ENCODE results near the gene CTXND1. TPM values are rescaled to one million over a fixed set of nuclear protein-coding genes. Genes with fewer than 3 reads are reported as not detected.
A peak's percentile ranks its signal among the peaks of the same experiment; 100 is the strongest.

The CTXND1 gene
- total and polyA plus RNA-seq, 3 experiments from 2014 or later, result not detected

GRCh38 chr15:80167936-80168335, 84.1 kb downstream of the CTXND1 start:
- no peaks in the 10 kb centered on the region for H3K27me3 ChIP-seq (ENCODE audit: insufficient read depth, low read length, poor library complexity, severe bottlenecking)
- no peaks in the 10 kb centered on the region for H3K9me3 Mint-ChIP-seq
- peaks cover 0 to under 1% of the 10 kb centered on the region in 2 donors for H3K27me3 Mint-ChIP-seq
- H3K4me1 Mint-ChIP-seq, result no peaks in the 10 kb centered on the region
- no peak overlapping the region for H3K4me3 ChIP-seq (ENCODE audit: low read length)
- no peaks in the 10 kb centered on the region for H3K4me1 ChIP-seq (ENCODE audit: insufficient read depth, low read length)
- CTCF ChIA-PET, result interaction anchor here (1.3 kb wide), 1 partner anchor 786 kb away, joined by 3 read pairs; no protein-coding TSS in a partner anchor
- POLR2A ChIA-PET, result interaction anchor here (0.8 kb wide), 1 partner anchor 133 kb away, joined by 3 read pairs; no protein-coding TSS in a partner anchor
- peak overlapping the region in 1 of 8 donors; percentile 57 for H3K27ac Mint-ChIP-seq
- DNase-seq, result no peak
- no peak overlapping the region for H3K27ac ChIP-seq (ENCODE audit: low read depth, low read length)
- H3K4me3 Mint-ChIP-seq, result no peak overlapping the region
- H3K36me3 Mint-ChIP-seq, result peaks cover 5 to 10% (median 7%) of the 10 kb centered on the region in 3 donors
- no peaks in the 10 kb centered on the region for H3K36me3 ChIP-seq (ENCODE audit: insufficient read depth, low read length)
- no peaks in the 10 kb centered on the region for H3K9me3 ChIP-seq (ENCODE audit: low read length)

GRCh38 chr15:80163897-80164296, 88.1 kb downstream of the CTXND1 start:
- Mint-ChIP-seq H3K4me1 (peaks cover 2 to 19% (median 19%) of the 10 kb centered on the region in 3 donors), H3K9me3 (no peaks in the 10 kb centered on the region), H3K36me3 (peaks cover 8 to 19% (median 12%) of the 10 kb centered on the region in 3 donors), H3K27ac (no peak overlapping the region), H3K4me3 (no peak overlapping the region), H3K27me3 (peaks cover 0 to 1% of the 10 kb centered on the region in 2 donors)
- Histone ChIP-seq H3K4me1 (ENCODE audit: insufficient read depth, low read length) (peaks cover 12% of the 10 kb centered on the region), H3K4me3 (ENCODE audit: low read length) (no peak overlapping the region), H3K36me3 (ENCODE audit: insufficient read depth, low read length) (no peaks in the 10 kb centered on the region), H3K27ac (ENCODE audit: low read depth, low read length) (no peak overlapping the region), H3K27me3 (ENCODE audit: insufficient read depth, low read length, poor library complexity, severe bottlenecking) (no peaks in the 10 kb centered on the region), H3K9me3 (ENCODE audit: low read length) (no peaks in the 10 kb centered on the region)
- POLR2A ChIA-PET, result no interaction called here
- CTCF ChIA-PET, result no interaction called here
- DNase-seq, result no peak

- no peaks in the 10 kb centered on the region for H3K27me3 ChIP-seq (ENCODE audit: insufficient read depth, low read length, poor library complexity, severe bottlenecking)
- no peak overlapping the region for H3K4me3 ChIP-seq (ENCODE audit: low read length)
- H3K27ac Mint-ChIP-seq, result no peak overlapping the region
- no peak overlapping the region for H3K27ac ChIP-seq (ENCODE audit: low read depth, low read length)
- ChIA-PET POLR2A (no interaction called here), CTCF (interaction anchor here (1.5 kb wide), 1 partner anchor 9 kb away, joined by 3 read pairs; no protein-coding TSS in a partner anchor)
- H3K9me3 ChIP-seq (ENCODE audit: low read length), result no peaks in the 10 kb centered on the region
- H3K27me3 Mint-ChIP-seq, result peaks cover 0 to 1% of the 10 kb centered on the region in 2 donors
- peaks cover 12% of the 10 kb centered on the region for H3K4me1 ChIP-seq (ENCODE audit: insufficient read depth, low read length)
- H3K4me3 Mint-ChIP-seq, result no peak overlapping the region
- H3K36me3 Mint-ChIP-seq, result peaks cover 4 to 19% (median 12%) of the 10 kb centered on the region in 3 donors
- H3K36me3 ChIP-seq (ENCODE audit: insufficient read depth, low read length), result no peaks in the 10 kb centered on the region
- H3K9me3 Mint-ChIP-seq, result no peaks in the 10 kb centered on the region
- DNase-seq, result no peak
- H3K4me1 Mint-ChIP-seq, result peaks cover 2 to 19% (median 19%) of the 10 kb centered on the region in 3 donors
These were observed 88.8 kb downstream of the CTXND1 start for GRCh38 chr15:80163217-80163616.

GRCh38 chr15:80162059-80162554, 89.9 kb downstream of the CTXND1 start:
- Histone ChIP-seq H3K9me3 (ENCODE audit: low read length) (no peaks in the 10 kb centered on the region), H3K4me3 (ENCODE audit: low read length) (no peak overlapping the region), H3K36me3 (ENCODE audit: insufficient read depth, low read length) (no peaks in the 10 kb centered on the region), H3K27me3 (ENCODE audit: insufficient read depth, low read length, poor library complexity, severe bottlenecking) (no peaks in the 10 kb centered on the region), H3K27ac (ENCODE audit: low read depth, low read length) (no peak overlapping the region), H3K4me1 (ENCODE audit: insufficient read depth, low read length) (peaks cover 12% of the 10 kb centered on the region)
- H3K4me3 Mint-ChIP-seq, result no peak overlapping the region
- no peak for DNase-seq
- ChIA-PET POLR2A (no interaction called here), CTCF (interaction anchor here (1.5 kb wide), 1 partner anchor 10 kb away, joined by 3 read pairs; no protein-coding TSS in a partner anchor)
- H3K27ac Mint-ChIP-seq, result no peak overlapping the region
- peaks cover 0 to 1% of the 10 kb centered on the region in 2 donors for H3K27me3 Mint-ChIP-seq
- peaks cover 4 to 19% (median 12%) of the 10 kb centered on the region in 3 donors for H3K36me3 Mint-ChIP-seq
- peaks cover 2 to 19% (median 19%) of the 10 kb centered on the region in 3 donors for H3K4me1 Mint-ChIP-seq
- no peaks in the 10 kb centered on the region for H3K9me3 Mint-ChIP-seq

- CTCF ChIA-PET, result interaction anchor here (0.9 to 2.5 kb wide), 3 partner anchors 11 to 307 kb away, joined by 3 to 11 read pairs (median 3); no protein-coding TSS in a partner anchor
These were observed 90.5 kb downstream of the CTXND1 start for GRCh38 chr15:80161468-80162016.

GRCh38 chr15:80160570-80161156, 91.3 kb downstream of the CTXND1 start:
- H3K36me3 ChIP-seq (ENCODE audit: insufficient read depth, low read length), result no peaks in the 10 kb centered on the region
- Mint-ChIP-seq H3K36me3 (peaks cover 4 to 19% (median 12%) of the 10 kb centered on the region in 3 donors), H3K4me1 (peaks cover 2 to 19% (median 19%) of the 10 kb centered on the region in 3 donors), H3K27ac (peak overlapping the region in 6 of 8 donors; percentile 45 to 93 (median 58)), H3K27me3 (peaks cover 0 to 1% of the 10 kb centered on the region in 2 donors), H3K4me3 (no peak overlapping the region), H3K9me3 (no peaks in the 10 kb centered on the region)
- ChIA-PET POLR2A (interaction anchor here (1.0 to 1.1 kb wide), 2 partner anchors 8 to 102 kb away, joined by 3 to 4 read pairs; partner anchors contain the start of gene FAH), CTCF (interaction anchor here (0.6 to 2.5 kb wide), 3 partner anchors 12 to 307 kb away, joined by 3 to 11 read pairs (median 3); no protein-coding TSS in a partner anchor)
- no peaks in the 10 kb centered on the region for H3K9me3 ChIP-seq (ENCODE audit: low read length)
- peak in 1 of 5 donors; percentile 48 for DNase-seq
- H3K4me3 ChIP-seq (ENCODE audit: low read length), result no peak overlapping the region
- H3K27me3 ChIP-seq (ENCODE audit: insufficient read depth, low read length, poor library complexity, severe bottlenecking), result no peaks in the 10 kb centered on the region
- peaks cover 12% of the 10 kb centered on the region for H3K4me1 ChIP-seq (ENCODE audit: insufficient read depth, low read length)
- H3K27ac ChIP-seq (ENCODE audit: low read depth, low read length), result peak overlapping the region; percentile 51

More at GRCh38 chr15:80161468-80162016, 90.5 kb downstream of the CTXND1 start:
- Mint-ChIP-seq H3K27me3 (peaks cover 0 to 1% of the 10 kb centered on the region in 2 donors), H3K27ac (peak overlapping the region in 3 of 8 donors; percentile 57 to 72 (median 61)), H3K4me3 (no peak overlapping the region), H3K9me3 (no peaks in the 10 kb centered on the region), H3K36me3 (peaks cover 4 to 19% (median 12%) of the 10 kb centered on the region in 3 donors), H3K4me1 (peaks cover 2 to 19% (median 19%) of the 10 kb centered on the region in 3 donors)
- Histone ChIP-seq H3K27me3 (ENCODE audit: insufficient read depth, low read length, poor library complexity, severe bottlenecking) (no peaks in the 10 kb centered on the region), H3K4me1 (ENCODE audit: insufficient read depth, low read length) (peaks cover 12% of the 10 kb centered on the region), H3K4me3 (ENCODE audit: low read length) (no peak overlapping the region), H3K36me3 (ENCODE audit: insufficient read depth, low read length) (no peaks in the 10 kb centered on the region), H3K27ac (ENCODE audit: low read depth, low read length) (peak overlapping the region; percentile 51), H3K9me3 (ENCODE audit: low read length) (no peaks in the 10 kb centered on the region)
- DNase-seq, result peak in 1 of 5 donors; percentile 18
- POLR2A ChIA-PET, result interaction anchor here (1.0 kb wide), 1 partner anchor 9 kb away, joined by 4 read pairs; the partner anchor contains the start of gene FAH

- peak overlapping the region; percentile 51 for H3K27ac ChIP-seq (ENCODE audit: low read depth, low read length)
- H3K4me3 ChIP-seq (ENCODE audit: low read length), result no peak overlapping the region
- ChIA-PET CTCF (interaction anchor here (0.6 to 2.5 kb wide), 2 partner anchors 13 to 178 kb away, joined by 3 to 11 read pairs; no protein-coding TSS in a partner anchor), POLR2A (interaction anchor here (1.1 kb wide), 1 partner anchor 101 kb away, joined by 3 read pairs; no protein-coding TSS in a partner anchor)
- no peaks in the 10 kb centered on the region for H3K9me3 ChIP-seq (ENCODE audit: low read length)
- peak overlapping the region in 4 of 8 donors; percentile 20 to 79 (median 38) for H3K27ac Mint-ChIP-seq
- no peak overlapping the region for H3K4me3 Mint-ChIP-seq
- H3K27me3 ChIP-seq (ENCODE audit: insufficient read depth, low read length, poor library complexity, severe bottlenecking), result no peaks in the 10 kb centered on the region
- H3K36me3 ChIP-seq (ENCODE audit: insufficient read depth, low read length), result no peaks in the 10 kb centered on the region
- H3K4me1 Mint-ChIP-seq, result peaks cover 4 to 20% (median 20%) of the 10 kb centered on the region in 3 donors
- peaks cover 0 to 1% of the 10 kb centered on the region in 2 donors for H3K27me3 Mint-ChIP-seq
- H3K4me1 ChIP-seq (ENCODE audit: insufficient read depth, low read length), result peaks cover 12% of the 10 kb centered on the region
- peaks cover 4 to 19% (median 12%) of the 10 kb centered on the region in 3 donors for H3K36me3 Mint-ChIP-seq
- H3K9me3 Mint-ChIP-seq, result no peaks in the 10 kb centered on the region
- DNase-seq, result peak in 1 of 5 donors; percentile 65
These were observed 92.0 kb downstream of the CTXND1 start for GRCh38 chr15:80159811-80160569.

All from CD8-positive, alpha-beta memory T cell (primary cell).